NB4 (cell line): Measurements from ENCODE around the gene TLE6.

ENCODE experiments used
- POLR2A ChIP-seq: IDR thresholded peaks from 2 replicates; pipeline ENCODE4 v1.6.1; 2011; ENCODE audit warnings: mild to moderate bottlenecking; ENCODE audit not compliant: insufficient read length; ENCODE audit errors: extremely low read depth
- TF ChIP-seq, protein P1 (sequence below): IDR thresholded peaks from 2 replicates; pipeline ENCODE4 v1.6.1; 2011; ENCODE audit warnings: low read depth, low read length

DNA sequence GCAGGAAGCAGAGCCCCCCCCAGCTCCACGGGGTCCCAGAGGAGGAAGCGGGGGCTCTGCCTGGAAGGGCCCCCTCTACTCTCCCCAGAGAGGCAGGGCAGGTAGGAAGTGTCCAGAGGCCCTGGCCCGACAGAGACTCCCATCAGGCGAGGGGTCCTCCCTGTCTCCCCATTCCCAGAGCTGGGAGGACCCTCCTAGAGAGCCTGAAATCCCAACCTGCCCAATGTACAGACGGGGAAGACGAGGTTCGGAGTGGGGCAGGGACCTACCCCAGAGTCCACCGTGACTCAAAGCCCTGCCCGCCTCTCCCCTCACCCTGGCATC lies 50.6 kb downstream of the TLE6 start:
- TF ChIP-seq POLR2A: no peak
- TF ChIP-seq, protein P1, sequence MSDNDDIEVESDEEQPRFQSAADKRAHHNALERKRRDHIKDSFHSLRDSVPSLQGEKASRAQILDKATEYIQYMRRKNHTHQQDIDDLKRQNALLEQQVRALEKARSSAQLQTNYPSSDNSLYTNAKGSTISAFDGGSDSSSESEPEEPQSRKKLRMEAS: no peak
